Adrenal gland (tissue), 12 donors: ENCODE measurements around the gene CNFN. TPM values are rescaled to one million over a fixed set of nuclear protein-coding genes. Genes with fewer than 3 reads are reported as not detected.

Experiments
- DNase-seq, 7 donors: peaks; one replicate each; pipeline ENCODE4 v3.0.0-alpha.2; 2019 to 2020
- H3K27ac ChIP-seq, 5 donors: fragments of 200-600 bp; sonication (generic) in 4 of 5; 1 replicate in 3 of 5; 2 replicates in 2 of 5; pipeline versions ENCODE4 v1.5.1 to v1.8.0; 2016 to 2020; ENCODE audit warnings: mild to moderate bottlenecking in 1 of 5
- H3K27me3 ChIP-seq: fragments of 200-600 bp; 2 replicates; pipeline ENCODE4 v1.8.0; 2021
- H3K36me3 ChIP-seq, 2 donors: fragments of 200-600 bp; replicated peaks in 1 of 2; 1 replicate in 1 of 2; 2 replicates in 1 of 2; pipeline versions ENCODE4 v1.5.1 to v1.8.0; 2018 to 2022
- H3K4me1 ChIP-seq, 2 donors: fragments of 200-600 bp; replicated peaks in 1 of 2; 1 replicate in 1 of 2; 2 replicates in 1 of 2; pipeline versions ENCODE4 v1.5.1 to v1.8.0; 2018 to 2021
- H3K4me3 ChIP-seq, 4 donors: fragments of 200-600 bp; sonication (generic) in 3 of 4; one replicate each; pipeline ENCODE4 v1.5.1; 2016 to 2018
- H3K9me3 ChIP-seq, 3 donors: fragments of 200-600 bp; sonication (generic) in 1 of 3; replicated peaks in 1 of 3; 1 replicate in 2 of 3; 2 replicates in 1 of 3; pipeline versions ENCODE4 v1.5.1 to v1.8.0; 2016 to 2021
- POLR2A ChIP-seq, 2 donors: fragments of 450-650 bp; IDR thresholded peaks; one replicate each; pipeline ENCODE4 v1.6.1; 2017; ENCODE audit warnings: antibody characterized with exemption in 2 of 2, mild to moderate bottlenecking in 2 of 2, moderate library complexity in 1 of 2
- WGBS, 4 donors: extraction: QIAGEN DNeasy Blood & Tissue Kit in 2 of 4; methylation state at CpG; one replicate each; pipeline versions ENCODE4 v1.1.5 to v1.1.7; 2013 to 2017; 5-methylcytosine and 5-hydroxymethylcytosine counted together
- intact Hi-C, 2 donors: fragments of 100-400 bp; cut with DNase I; formaldehyde crosslinking; loops; one replicate each; pipeline versions ENCODE4 v1.14.1 to v1.15.0; 2022 to 2023
- polyA plus RNA-seq, 3 donors: library from polyadenylated mRNA; stranded (reverse); fragments of 200-250 nt in 2 of 3; fragments of 350-450 nt in 1 of 3; fragmentation: Illumina TruSeq in 1 of 3; extraction: RNeasy Lipid Tissue Mini Kit (QIAGEN cat#74804) in 1 of 3; gene quantifications; one replicate each; pipeline ENCODE4 v1.2.3, GENCODE V29; 2013 to 2014
- total RNA-seq, 9 donors: library from RNA; depleted of rRNA in 4 of 9; stranded (reverse); fragments of >200 nt in 4 of 9; fragments of 120-200 nt in 1 of 9; fragmentation: NEBNext Ultra II Directional in 1 of 9; extraction: Animal tissue kit (Norgen Biotek cat#: 25700) in 1 of 9; gene quantifications; one replicate each; pipeline versions ENCODE4 v1.1.0 to v1.2.4, GENCODE V29; 2013 to 2023
- TF ChIP-seq, protein P1 (sequence below), 6 experiments: fragments of 450-650 bp in 4 of 6; fragments of 200-600 bp in 2 of 6; sonication (generic) in 1 of 6; IDR thresholded peaks; 1 replicate in 5 of 6; 2 replicates in 1 of 6; pipeline versions ENCODE4 v1.5.1 to v1.8.0; 2016 to 2021; ENCODE audit warnings: antibody characterized with exemption in 6 of 6, mild to moderate bottlenecking in 2 of 6, moderate library complexity in 1 of 6
- donor health status: healthy with polysubstance abuse.
- donor health status: Bipolar disorder and iron deficiency.
- donor health status: DM: yes; HTN: yes; CAD: no.
- donor health status: DM: no; HTN: no; CAD: no.
- donor health status: DM: no; HTN: no; CAD: no.
- donor health status: DM: yes; HTN: yes; CAD: no.

Gene CNFN
- total and polyA plus RNA-seq, 12 donors = 0.78 to 20.9 (median 3.5) TPM; not detected in 2

DNA sequence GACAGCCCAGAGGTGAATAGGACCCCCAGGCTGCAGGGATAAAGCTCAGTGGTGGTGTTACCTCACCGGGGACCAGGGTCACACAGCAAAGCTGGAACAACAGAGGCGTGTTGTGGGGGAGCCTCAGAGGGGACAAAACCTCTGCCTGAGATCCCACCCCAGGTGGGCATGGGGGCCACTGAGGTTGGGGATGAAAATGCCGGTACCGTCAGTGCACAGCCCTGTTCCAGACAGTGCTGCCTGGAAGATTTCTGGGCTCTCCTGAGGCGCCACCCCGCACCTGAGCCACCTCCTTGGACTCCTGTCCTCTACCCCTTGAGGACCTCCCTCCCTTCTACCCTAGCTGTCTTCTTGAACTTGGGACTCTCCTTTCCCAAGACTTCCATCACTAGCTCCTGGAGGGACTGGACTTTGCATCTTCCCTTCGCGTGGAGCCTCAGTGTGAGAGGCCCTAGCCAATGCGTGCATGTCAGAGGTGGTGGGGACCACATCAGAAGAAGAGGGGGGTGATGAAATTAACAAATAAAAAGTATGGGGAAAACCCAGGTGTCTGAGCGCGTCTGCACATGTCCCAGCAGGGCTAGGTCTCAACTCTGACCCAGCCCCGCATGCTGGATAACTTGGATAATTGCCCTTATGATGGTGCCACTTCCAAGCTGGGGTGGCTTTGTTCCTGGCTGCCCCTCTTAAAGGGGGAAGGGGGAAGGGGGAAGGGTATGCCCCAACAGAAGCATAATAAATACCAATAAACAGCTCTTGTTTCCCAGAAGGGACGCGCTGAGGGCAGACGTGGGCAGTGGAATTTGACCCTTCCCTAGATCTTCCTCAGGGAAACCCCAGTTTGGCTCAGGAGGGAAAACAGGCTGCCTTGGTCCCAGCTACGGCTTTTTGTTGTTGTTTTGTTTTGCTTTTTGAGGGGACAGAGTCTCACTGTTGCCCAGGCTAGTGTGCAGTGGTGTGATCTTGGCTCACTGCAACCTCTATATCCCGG lies 11.6 kb downstream of the CNFN start:
- 72 to 77% (median 76%) methylated on average over 15 to 17 of the region's 17 CpGs for WGBS, 4 donors
- Histone ChIP-seq H3K9me3 (no peaks in the 10 kb centered on the region), H3K27me3 (no peaks in the 10 kb centered on the region), H3K27ac (no peak overlapping the region), H3K4me1 (no peaks in the 10 kb centered on the region), H3K4me3 (no peak overlapping the region), H3K36me3 (peaks cover 0 to 7% of the 10 kb centered on the region in 2 donors)
- DNase-seq = no peak
- TF ChIP-seq POLR2A (IDR thresholded peaks at IDR 0.05) = no peak
- TF ChIP-seq, protein P1, sequence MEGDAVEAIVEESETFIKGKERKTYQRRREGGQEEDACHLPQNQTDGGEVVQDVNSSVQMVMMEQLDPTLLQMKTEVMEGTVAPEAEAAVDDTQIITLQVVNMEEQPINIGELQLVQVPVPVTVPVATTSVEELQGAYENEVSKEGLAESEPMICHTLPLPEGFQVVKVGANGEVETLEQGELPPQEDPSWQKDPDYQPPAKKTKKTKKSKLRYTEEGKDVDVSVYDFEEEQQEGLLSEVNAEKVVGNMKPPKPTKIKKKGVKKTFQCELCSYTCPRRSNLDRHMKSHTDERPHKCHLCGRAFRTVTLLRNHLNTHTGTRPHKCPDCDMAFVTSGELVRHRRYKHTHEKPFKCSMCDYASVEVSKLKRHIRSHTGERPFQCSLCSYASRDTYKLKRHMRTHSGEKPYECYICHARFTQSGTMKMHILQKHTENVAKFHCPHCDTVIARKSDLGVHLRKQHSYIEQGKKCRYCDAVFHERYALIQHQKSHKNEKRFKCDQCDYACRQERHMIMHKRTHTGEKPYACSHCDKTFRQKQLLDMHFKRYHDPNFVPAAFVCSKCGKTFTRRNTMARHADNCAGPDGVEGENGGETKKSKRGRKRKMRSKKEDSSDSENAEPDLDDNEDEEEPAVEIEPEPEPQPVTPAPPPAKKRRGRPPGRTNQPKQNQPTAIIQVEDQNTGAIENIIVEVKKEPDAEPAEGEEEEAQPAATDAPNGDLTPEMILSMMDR (IDR thresholded peaks at IDR 0.05) = no peak
- intact Hi-C loops = no loop called here

DNA sequence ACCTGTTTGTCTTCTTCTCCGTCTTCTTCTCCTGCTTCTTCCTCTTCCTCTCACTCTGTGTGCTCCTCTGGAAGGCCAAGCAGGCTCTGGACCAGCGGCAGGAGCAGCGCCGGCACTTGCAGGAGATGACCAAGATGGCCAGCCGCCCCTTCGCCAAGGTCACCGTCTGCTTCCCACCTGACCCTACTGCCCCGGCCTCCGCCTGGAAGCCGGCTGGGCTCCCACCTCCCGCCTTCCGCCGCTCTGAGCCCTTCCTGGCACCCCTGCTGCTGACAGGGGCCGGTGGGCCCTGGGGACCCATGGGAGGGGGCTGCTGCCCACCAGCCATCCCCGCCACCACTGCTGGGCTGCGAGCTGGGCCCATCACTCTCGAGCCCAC lies 13.9 kb downstream of the CNFN start:
- intact Hi-C loops = no loop called here
- Histone ChIP-seq H3K36me3 (peaks cover 0 to 7% of the 10 kb centered on the region in 2 donors), H3K4me3 (no peak overlapping the region), H3K4me1 (no peaks in the 10 kb centered on the region), H3K27ac (no peak overlapping the region), H3K27me3 (no peaks in the 10 kb centered on the region), H3K9me3 (no peaks in the 10 kb centered on the region)
- DNase-seq = no peak
- TF ChIP-seq POLR2A (IDR thresholded peaks at IDR 0.05) = no peak
- TF ChIP-seq, protein P1 (IDR thresholded peaks at IDR 0.05) = no peak
- 94 to 97% (median 97%) methylated on average over 7 to 17 of the region's 17 CpGs for whole genome bisulfite sequencing, 4 donors

- intact Hi-C loops = no loop called here
These were observed 14.5 kb downstream of the CNFN start for GRCh38 chr19:42375415-42376176.

More at GRCh38 chr19:42375415-42376176, 14.5 kb downstream of the CNFN start:
- DNase-seq = no peak
- Histone ChIP-seq H3K4me3 (no peak overlapping the region), H3K4me1 (no peaks in the 10 kb centered on the region), H3K27me3 (no peaks in the 10 kb centered on the region), H3K27ac (no peak overlapping the region), H3K9me3 (no peaks in the 10 kb centered on the region), H3K36me3 (peaks cover 0 to 7% of the 10 kb centered on the region in 2 donors)
- 91 to 95% (median 93%) methylated on average over 19 to 54 of the region's 54 CpGs for WGBS, 4 donors
- TF ChIP-seq, protein P1 (IDR thresholded peaks at IDR 0.05) = no peak
- TF ChIP-seq POLR2A (IDR thresholded peaks at IDR 0.05) = no peak
